ENCODE results near the gene IFNL1. TPM values are rescaled to one million over a fixed set of nuclear protein-coding genes. Genes with fewer than 3 reads are reported as not detected.
A peak's percentile ranks its signal among the peaks of the same experiment; 100 is the strongest.

Gene IFNL1
- total RNA-seq, 1 donor from 2014 or later = not detected

DNA sequence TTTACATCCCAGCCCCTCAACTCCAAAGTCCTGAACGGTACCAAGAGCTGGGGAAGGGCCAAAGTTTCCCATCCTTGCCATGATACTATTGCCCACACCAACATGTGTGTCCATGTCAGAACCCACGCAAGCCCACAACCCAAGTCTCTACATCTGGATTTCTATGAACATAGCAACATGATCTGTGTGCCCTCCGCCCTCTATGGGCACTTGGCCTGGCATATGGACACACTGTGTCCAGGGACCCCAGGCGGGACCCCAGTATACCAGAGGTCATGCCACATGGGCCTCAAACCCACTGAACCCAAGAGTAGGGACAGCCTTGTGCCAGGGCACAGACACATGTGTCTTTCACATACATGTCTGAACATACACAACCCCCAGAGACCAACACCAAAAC lies 22.5 kb downstream of the IFNL1 start:
- DNase-seq (ENCODE audit: low read depth) = no peak
- no peak for TF ChIP-seq CTCF (conservative IDR thresholded peaks at IDR 0.05; ENCODE audit: low read depth, low read length)
- H3K4me3 ChIP-seq (ENCODE audit: low read depth, low read length) = no peak overlapping the region

GRCh38 chr19:39319098-39319891 lies 23.1 kb downstream of the IFNL1 start:
- no peak overlapping the region for H3K4me3 ChIP-seq (ENCODE audit: low read depth, low read length)
- no peak for DNase-seq (ENCODE audit: low read depth)
- no peak for TF ChIP-seq CTCF (conservative IDR thresholded peaks at IDR 0.05; ENCODE audit: low read depth, low read length)

GRCh38 chr19:39319892-39320248 lies 23.7 kb downstream of the IFNL1 start:
- H3K4me3 ChIP-seq (ENCODE audit: low read depth, low read length) = peak overlapping the region; percentile 43
- no peak for TF ChIP-seq CTCF (conservative IDR thresholded peaks at IDR 0.05; ENCODE audit: low read depth, low read length)
- DNase-seq (ENCODE audit: low read depth) = no peak

DNA sequence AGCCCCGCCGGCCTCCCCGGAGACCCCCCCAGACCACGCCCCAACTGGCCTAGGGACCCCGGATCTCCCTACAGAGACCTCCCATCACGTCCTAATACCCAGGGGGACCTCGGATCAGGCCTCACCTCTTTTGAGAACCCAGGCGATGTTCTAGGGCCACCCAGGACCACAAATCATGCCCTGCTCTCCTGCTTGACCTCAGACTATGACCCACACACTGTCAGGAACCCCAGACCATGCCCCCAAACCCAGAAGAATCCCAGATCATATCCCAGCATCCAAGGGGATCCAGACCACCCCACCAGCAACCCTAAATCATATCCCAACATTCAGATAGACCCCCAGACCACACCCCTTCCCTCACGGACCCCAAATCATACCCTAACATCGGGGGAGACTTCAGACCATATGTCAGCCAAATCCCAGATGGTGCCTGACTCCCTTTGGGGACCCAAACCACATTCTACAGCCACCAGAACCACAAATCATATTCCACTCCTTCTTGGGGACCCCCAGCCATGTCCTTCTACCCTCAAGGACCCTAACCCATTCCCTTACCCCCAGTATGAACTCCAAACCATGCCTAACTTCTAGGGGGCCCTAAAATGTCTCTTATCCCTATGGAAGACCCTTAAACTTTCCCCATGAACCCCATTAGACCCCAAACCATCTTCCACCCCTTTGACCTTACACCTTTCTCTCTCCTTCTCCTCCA lies 25.1 kb downstream of the IFNL1 start:
- TF ChIP-seq CTCF (conservative IDR thresholded peaks at IDR 0.05; ENCODE audit: low read depth, low read length) = no peak
- no peak overlapping the region for H3K4me3 ChIP-seq (ENCODE audit: low read depth, low read length)

DNA sequence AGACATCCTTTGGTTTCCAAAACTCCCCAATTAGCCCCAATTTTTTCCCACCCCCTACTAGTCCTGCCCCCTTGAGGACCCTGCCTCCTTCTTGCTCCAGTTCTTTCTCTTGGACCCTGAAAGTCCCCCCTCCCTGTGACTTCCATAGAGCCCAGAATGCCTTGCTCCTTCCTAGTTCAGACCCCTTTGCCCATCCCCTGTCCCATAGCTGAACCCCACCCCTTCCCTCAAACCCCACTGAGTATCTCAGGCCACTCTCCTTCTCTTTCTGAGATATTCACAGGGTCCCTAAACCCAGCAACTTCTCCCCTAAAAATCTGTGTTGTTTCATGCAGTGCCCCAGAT lies 25.6 kb downstream of the IFNL1 start:
- no peak overlapping the region for H3K4me3 ChIP-seq (ENCODE audit: low read depth, low read length)
- no peak for DNase-seq (ENCODE audit: low read depth)
- no peak for TF ChIP-seq CTCF (conservative IDR thresholded peaks at IDR 0.05; ENCODE audit: low read depth, low read length)

More for the DNA sequence above, 25.1 kb downstream of the IFNL1 start:
- no peak for DNase-seq (ENCODE audit: low read depth)

DNA sequence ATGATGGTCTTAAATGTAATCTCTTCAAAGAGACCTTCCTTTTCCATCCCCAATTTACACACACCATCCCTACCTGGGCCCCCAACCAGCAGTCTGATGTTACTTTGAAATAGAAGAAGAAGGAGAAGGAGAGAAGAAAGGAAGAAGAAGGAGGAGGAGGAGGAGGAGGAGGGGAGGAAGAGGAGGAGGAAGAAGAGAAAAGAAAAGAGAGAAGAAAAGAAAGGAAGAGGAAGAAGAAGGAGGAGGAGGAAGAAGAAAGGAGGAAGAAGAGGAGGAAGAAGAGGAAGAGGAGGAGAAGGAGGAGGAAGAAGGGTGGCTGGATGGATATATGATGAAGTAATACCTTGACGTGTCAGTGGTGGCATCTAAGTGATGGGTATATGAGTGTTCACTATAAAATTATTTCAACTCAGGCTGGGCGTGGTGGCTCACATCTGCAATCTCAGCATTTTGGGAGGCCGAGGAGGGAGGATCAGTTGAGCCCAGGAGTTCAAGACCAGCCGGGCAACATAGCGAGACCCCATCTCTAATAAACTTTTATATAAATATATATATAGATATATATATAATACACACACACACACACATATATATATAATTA lies 28.1 kb downstream of the IFNL1 start:
- TF ChIP-seq CTCF (conservative IDR thresholded peaks at IDR 0.05; ENCODE audit: low read depth, low read length) = no peak

More for the DNA sequence above, 28.1 kb downstream of the IFNL1 start:
- H3K4me3 ChIP-seq (ENCODE audit: low read depth, low read length) = no peak overlapping the region
- DNase-seq (ENCODE audit: low read depth) = no peak

All from epithelial cell of proximal tubule (primary cell).